ENCODE measurements around the gene HOXD11. TPM values are rescaled to one million over a fixed set of nuclear protein-coding genes. Genes with fewer than 3 reads are reported as not detected.
A peak's percentile ranks its signal among the peaks of the same experiment; 100 is the strongest.

Gene HOXD11
- total and polyA plus RNA-seq, 2 donors (not counting 1 experiment from before 2014, with no cell fraction given) = not detected

- ChIA-PET CTCF (interaction anchor here (1.6 kb wide), 1 partner anchor 60 kb away, joined by 3 read pairs; no protein-coding TSS in a partner anchor), POLR2A (no interaction called here)
- Histone ChIP-seq H2AFZ (ENCODE audit: insufficient read depth, low read depth, low read length, poor library complexity, severe bottlenecking) (no peak overlapping the region), H3K36me3 (replicated peaks in 1 of 2; ENCODE audit: control extremely low read depth in 1 of 2, control insufficient read depth in 1 of 2, extremely low read depth in 1 of 2, insufficient read depth in 2 of 2, low read length in 1 of 2) (no peaks in the 10 kb centered on the region), H3K27me3 (replicated peaks in 1 of 4; ENCODE audit: control extremely low read depth in 1 of 4, control insufficient read depth in 3 of 4, insufficient read depth in 4 of 4, low read length in 3 of 4) (peaks cover 0 to 86% (median 48%) of the 10 kb centered on the region in 4 experiments), H3K4me3 (ENCODE audit: control extremely low read depth in 1 of 5, extremely low read depth in 1 of 5, insufficient read depth in 1 of 5, low read depth in 2 of 5, low read length in 4 of 5) (no peak overlapping the region), H3K27ac (ENCODE audit: low read length in 2 of 2) (no peak overlapping the region), H3K9ac (ENCODE audit: low read length) (no peak overlapping the region), H4K20me1 (ENCODE audit: control insufficient read depth, insufficient read depth, low read length, poor library complexity, severe bottlenecking) (no peaks in the 10 kb centered on the region), H3K9me3 (ENCODE audit: control extremely low read depth in 1 of 3, control insufficient read depth in 2 of 3, insufficient read depth in 1 of 3, low read length in 2 of 3) (peaks cover 0 to 46% (median 0%) of the 10 kb centered on the region in 3 donors), H3K4me2 (replicated peaks; ENCODE audit: low read depth, low read length, poor library complexity, severe bottlenecking) (peak overlapping the region; percentile 30), H3K4me1 (ENCODE audit: control insufficient read depth in 2 of 2, insufficient read depth in 2 of 2, low read length in 2 of 2) (peaks cover 8 to 14% of the 10 kb centered on the region in 2 donors), H3K79me2 (ENCODE audit: control insufficient read depth, insufficient read depth, low read length) (no peaks in the 10 kb centered on the region)
- Mint-ChIP-seq H3K27ac (no peak overlapping the region), H3K4me3 (peak overlapping the region; percentile 41), H3K9me3 (ENCODE audit: insufficient read depth) (peaks cover 2% of the 10 kb centered on the region), H3K4me1 (peaks cover 3% of the 10 kb centered on the region), H3K27me3 (peaks cover 68% of the 10 kb centered on the region)
- 13% methylated on average over 39 of the region's 43 CpGs for WGBS (ENCODE audit: insufficient coverage)
- TF ChIP-seq EZH2 (IDR thresholded peaks at IDR 0.05; ENCODE audit: borderline replicate concordance, insufficient read depth, low read depth, low read length, poor library complexity, severe bottlenecking) = no peak
- TF ChIP-seq, protein P1, sequence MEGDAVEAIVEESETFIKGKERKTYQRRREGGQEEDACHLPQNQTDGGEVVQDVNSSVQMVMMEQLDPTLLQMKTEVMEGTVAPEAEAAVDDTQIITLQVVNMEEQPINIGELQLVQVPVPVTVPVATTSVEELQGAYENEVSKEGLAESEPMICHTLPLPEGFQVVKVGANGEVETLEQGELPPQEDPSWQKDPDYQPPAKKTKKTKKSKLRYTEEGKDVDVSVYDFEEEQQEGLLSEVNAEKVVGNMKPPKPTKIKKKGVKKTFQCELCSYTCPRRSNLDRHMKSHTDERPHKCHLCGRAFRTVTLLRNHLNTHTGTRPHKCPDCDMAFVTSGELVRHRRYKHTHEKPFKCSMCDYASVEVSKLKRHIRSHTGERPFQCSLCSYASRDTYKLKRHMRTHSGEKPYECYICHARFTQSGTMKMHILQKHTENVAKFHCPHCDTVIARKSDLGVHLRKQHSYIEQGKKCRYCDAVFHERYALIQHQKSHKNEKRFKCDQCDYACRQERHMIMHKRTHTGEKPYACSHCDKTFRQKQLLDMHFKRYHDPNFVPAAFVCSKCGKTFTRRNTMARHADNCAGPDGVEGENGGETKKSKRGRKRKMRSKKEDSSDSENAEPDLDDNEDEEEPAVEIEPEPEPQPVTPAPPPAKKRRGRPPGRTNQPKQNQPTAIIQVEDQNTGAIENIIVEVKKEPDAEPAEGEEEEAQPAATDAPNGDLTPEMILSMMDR (IDR thresholded peaks at IDR 0.05) = no peak
- no peak for ATAC-seq (ENCODE audit: low read depth)
- DNase-seq = peak; percentile 31
- intact Hi-C loops (cut with micrococcal nuclease) = no loop called here
Measured at GRCh38 chr2:176157499-176158185, 50.6 kb downstream of the HOXD11 start.

DNA sequence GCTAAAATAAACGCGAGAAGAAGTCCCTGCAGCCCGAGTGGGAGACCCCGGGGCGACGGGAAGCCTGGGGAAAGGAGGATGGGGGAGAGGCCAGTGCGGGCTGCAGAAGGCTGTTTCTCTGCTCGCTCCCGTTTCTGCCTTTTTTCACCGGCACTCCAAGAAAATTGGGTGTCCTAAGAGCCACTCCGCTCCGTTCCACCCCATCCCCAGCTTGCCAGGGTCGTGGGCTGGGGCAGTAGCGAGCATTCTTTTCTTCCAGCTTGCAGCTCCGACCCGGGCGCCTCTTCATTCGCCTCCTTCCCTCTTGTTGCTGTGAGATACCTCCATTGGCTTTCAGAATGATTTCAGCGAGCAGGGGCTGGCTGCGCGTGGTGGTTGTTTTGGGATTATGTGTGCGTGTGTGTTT, 51.1 kb downstream of the HOXD11 start:
- TF ChIP-seq EZH2 (IDR thresholded peaks at IDR 0.05; ENCODE audit: borderline replicate concordance, insufficient read depth, low read depth, low read length, poor library complexity, severe bottlenecking) = no peak
- TF ChIP-seq, protein P1 (IDR thresholded peaks at IDR 0.05) = no peak
- peak; percentile 17 for DNase-seq
- ChIA-PET POLR2A (no interaction called here), CTCF (no interaction called here)
- ATAC-seq (ENCODE audit: low read depth) = no peak
- no peaks in the 10 kb centered on the region for H3K36me3 ChIP-seq (replicated peaks in 1 of 2; ENCODE audit: control extremely low read depth in 1 of 2, control insufficient read depth in 1 of 2, extremely low read depth in 1 of 2, insufficient read depth in 2 of 2, low read length in 1 of 2)
- H2AFZ ChIP-seq (ENCODE audit: insufficient read depth, low read depth, low read length, poor library complexity, severe bottlenecking) = no peak overlapping the region
- no peak overlapping the region for H3K4me3 ChIP-seq (ENCODE audit: control extremely low read depth in 1 of 5, extremely low read depth in 1 of 5, insufficient read depth in 1 of 5, low read depth in 2 of 5, low read length in 4 of 5)
- H3K4me1 Mint-ChIP-seq = peaks cover 3% of the 10 kb centered on the region
- H3K79me2 ChIP-seq (ENCODE audit: control insufficient read depth, insufficient read depth, low read length) = no peaks in the 10 kb centered on the region
- peaks cover 0 to 87% (median 51%) of the 10 kb centered on the region in 4 experiments for H3K27me3 ChIP-seq (replicated peaks in 1 of 4; ENCODE audit: control extremely low read depth in 1 of 4, control insufficient read depth in 3 of 4, insufficient read depth in 4 of 4, low read length in 3 of 4)
- H3K4me2 ChIP-seq (replicated peaks; ENCODE audit: low read depth, low read length, poor library complexity, severe bottlenecking) = no peak overlapping the region
- WGBS (ENCODE audit: insufficient coverage) = 12% methylated on average over 16 of the region's 22 CpGs
- H3K4me3 Mint-ChIP-seq = no peak overlapping the region
- H3K9ac ChIP-seq (ENCODE audit: low read length) = no peak overlapping the region
- intact Hi-C loops (cut with micrococcal nuclease) = no loop called here
- peaks cover 2% of the 10 kb centered on the region for H3K9me3 Mint-ChIP-seq (ENCODE audit: insufficient read depth)
- H4K20me1 ChIP-seq (ENCODE audit: control insufficient read depth, insufficient read depth, low read length, poor library complexity, severe bottlenecking) = no peaks in the 10 kb centered on the region
- H3K27ac Mint-ChIP-seq = no peak overlapping the region
- peaks cover 0 to 51% (median 0%) of the 10 kb centered on the region in 3 donors for H3K9me3 ChIP-seq (ENCODE audit: control extremely low read depth in 1 of 3, control insufficient read depth in 2 of 3, insufficient read depth in 1 of 3, low read length in 2 of 3)
- H3K27ac ChIP-seq (ENCODE audit: low read length in 2 of 2) = no peak overlapping the region
- H3K4me1 ChIP-seq (ENCODE audit: control insufficient read depth in 2 of 2, insufficient read depth in 2 of 2, low read length in 2 of 2) = peaks cover 8 to 14% of the 10 kb centered on the region in 2 donors
- peaks cover 67% of the 10 kb centered on the region for H3K27me3 Mint-ChIP-seq

All from B cell (primary cell).